HG03045 (cell line): ENCODE measurements around the gene LRRTM1.

Experiments
- ATAC-seq: cut with Tn5 transposase; IDR thresholded peaks from one replicate; pipeline ENCODE4 v1.9.1; 2021; ENCODE audit warnings: mild to moderate bottlenecking, moderate library complexity; ENCODE audit not compliant: unreplicated experiment

The LRRTM1 gene, protein sequence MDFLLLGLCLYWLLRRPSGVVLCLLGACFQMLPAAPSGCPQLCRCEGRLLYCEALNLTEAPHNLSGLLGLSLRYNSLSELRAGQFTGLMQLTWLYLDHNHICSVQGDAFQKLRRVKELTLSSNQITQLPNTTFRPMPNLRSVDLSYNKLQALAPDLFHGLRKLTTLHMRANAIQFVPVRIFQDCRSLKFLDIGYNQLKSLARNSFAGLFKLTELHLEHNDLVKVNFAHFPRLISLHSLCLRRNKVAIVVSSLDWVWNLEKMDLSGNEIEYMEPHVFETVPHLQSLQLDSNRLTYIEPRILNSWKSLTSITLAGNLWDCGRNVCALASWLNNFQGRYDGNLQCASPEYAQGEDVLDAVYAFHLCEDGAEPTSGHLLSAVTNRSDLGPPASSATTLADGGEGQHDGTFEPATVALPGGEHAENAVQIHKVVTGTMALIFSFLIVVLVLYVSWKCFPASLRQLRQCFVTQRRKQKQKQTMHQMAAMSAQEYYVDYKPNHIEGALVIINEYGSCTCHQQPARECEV

DNA sequence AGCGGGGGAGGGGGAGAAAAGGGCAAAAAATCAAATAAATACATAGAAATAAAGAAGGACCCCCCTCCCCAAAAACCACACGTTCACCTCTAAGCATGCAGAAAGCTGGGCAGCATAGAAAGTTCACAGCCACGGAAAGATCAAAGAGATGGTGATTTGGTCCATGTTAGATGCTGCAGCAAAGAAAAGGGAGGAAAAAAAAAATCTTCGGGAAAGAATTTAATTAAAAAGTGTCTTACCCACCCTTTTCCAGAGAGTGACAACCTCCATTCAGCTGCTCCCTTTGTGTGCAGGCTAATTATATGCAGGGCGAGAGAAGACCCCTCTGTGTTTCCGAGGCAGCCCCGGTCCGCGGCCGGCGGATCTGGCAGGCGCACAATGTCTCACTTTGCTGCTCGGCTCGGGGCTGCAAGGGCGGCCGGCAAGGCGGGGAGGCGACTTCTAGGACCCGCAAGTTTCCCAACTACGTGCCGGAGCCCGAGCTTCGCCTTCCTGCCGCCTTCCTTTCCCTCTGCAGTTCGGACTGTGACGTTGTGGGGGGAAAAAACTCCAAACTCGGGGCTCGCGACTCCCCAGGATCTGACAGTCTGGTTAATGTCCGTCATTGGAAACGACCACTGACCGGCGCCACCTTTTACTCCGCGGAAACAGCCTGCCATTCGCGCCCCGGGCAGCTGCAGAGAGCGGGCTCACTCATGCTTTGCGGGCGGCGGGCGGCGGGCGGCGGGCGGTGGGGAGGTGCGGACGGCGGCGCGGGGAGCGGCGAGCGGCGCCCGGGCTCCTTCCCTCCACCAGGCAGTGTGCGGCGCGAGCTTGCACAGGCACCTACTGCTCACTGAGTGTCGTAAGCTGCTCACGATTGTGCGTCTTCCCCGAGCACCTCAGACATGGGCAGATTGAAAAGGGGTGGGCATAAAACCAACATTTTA is at the start of gene LRRTM1:
TSS of gene LRRTM1 (minus strand) at position 844 of the 929 bp plus-strand sequence. CDS start 933 bp downstream, outside the sequence.
- no peak for ATAC-seq

DNA sequence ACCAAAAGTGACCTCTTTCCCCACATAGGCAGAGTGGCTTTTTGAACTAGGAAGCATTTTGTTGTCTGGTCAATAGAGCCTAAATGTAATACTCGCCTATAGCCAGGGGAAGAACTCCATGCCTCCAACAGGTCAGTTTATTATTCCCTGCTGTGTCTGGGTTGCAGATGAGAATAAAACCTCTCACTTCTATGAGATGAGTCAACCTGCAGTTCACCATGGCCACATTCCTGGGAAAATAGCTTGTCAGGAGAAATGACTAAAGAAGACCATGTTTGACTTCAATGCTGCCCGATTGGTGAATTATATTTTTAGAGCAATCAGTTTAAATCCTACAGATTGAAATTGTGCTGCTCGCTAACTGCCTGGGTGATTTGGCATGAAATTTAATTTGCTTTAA is 46.7 kb upstream of the LRRTM1 start:
- ATAC-seq: no peak

DNA sequence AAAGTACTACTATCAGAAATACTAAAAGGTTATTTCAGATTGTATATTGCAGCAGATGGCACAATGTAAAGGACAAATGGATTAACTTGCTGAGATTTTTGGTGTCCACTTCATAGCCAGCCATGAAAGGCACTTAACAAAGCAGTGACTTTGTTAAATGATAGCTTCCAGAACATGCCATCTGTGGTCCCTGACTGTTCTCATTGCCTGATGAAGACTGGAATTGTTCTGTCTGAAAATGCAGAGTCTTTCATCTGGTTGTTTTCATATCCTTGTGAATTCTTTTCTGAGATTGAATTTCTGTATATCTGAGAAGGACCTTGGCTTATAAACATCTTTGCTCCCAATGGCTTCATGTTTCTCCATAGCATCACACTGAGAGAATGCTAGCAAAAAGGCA is 44.4 kb upstream of the LRRTM1 start:
- no peak for ATAC-seq

DNA sequence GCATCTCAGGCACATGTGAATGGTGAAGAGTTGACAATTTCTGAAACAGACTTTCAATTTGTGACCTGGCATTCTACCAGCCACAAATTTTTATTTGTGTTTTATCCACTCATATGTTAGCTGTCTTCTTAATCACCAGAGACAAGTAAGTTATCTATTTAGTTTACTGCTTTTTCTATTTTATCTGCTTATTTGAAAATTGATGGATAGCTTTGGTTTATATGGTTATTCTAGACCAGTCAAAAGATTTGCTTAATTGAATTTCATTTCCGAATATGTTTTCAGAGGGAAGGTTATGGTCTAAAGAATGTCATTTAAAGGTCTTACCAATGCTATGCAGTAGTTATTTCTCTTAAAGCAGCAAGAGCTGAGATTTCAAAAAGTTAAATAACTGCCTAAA is 43.5 kb upstream of the LRRTM1 start:
- no peak for ATAC-seq

- no peak for ATAC-seq
Measured at GRCh38 chr2:80340022-80340421, 35.5 kb upstream of the LRRTM1 start.

DNA sequence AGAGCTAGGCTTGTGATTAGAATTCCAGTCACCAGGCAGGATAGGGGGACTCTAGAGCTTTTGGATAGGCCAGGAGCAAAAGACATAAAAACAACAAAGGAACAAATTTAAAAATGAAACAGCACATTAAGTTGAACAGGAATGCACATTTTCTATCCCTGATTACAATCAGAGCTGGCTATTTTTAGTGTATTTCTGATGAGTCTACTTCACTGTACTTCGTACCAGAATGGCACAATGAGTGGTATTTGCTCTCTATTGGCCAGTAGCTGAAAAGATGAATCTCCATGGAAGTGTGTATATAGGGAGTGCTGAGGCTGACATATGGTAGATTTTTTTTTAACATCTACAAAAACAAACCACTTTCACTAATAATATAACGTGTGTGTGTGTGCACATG is 34.2 kb upstream of the LRRTM1 start:
- ATAC-seq: no peak

- no peak for ATAC-seq
Measured at GRCh38 chr2:80335411-80335810, 30.9 kb upstream of the LRRTM1 start.

DNA sequence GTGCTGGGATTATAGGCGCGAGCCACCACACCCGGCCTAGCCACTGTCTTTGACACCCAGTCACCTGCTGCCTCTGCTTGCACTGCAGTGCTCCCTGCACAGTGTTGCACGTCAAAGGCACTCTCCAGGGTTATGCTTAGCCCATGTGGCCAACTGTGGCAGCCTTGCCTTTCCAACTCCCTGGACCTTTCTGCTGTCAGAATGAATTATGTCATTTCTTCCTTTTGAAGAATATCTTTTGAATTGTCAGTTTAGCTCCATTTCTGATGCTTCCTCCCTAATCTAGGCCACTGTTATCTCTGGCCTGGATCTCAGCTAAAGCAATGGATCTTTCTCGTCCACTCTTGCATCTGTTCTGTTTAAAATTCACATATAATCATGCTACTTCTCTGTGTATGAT is 29.3 kb upstream of the LRRTM1 start:
- no peak for ATAC-seq

DNA sequence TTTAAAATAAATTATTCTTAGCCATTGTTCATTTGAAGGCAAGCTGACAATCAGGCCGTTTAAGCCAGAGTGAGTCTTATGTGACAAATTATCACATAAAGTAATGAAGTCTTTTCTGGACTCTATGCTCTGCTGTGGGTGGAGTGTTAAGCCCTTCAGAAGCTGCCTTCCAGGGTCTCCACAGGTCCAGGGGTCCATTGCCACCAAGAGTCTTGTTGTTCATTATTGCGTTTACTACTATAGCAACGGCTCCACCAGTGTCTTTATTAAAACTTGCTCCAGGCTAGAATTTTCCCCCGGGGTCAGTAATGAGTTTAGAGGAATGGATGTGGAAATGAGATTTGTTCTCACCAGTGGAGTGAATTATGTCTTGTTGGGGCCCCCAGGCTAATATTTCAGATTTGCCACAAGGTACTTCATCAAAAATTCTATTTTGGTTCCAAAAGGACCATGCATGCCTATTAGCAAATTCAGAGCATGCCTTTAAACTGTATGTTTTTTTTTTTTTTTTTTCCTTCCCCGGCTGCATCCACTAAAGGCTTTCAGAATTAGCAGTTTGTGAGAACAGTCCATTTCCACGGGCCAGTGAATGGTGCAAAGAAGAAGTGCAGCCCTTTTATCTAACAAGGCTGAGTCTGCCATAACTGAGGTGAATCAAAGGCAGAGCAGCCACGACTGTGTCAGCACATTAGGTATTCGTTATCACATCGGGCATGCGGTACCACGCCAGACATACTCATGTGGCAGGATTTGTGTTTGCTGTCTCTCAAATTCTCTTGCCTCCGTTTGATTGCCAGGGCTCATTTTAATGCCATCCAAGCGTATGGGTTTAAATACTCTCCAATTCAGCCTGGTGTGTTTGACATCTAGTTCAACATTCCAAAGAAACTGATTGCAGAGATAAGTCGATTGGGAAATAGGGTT is 26.2 kb upstream of the LRRTM1 start:
- no peak for ATAC-seq

GRCh38 chr2:80329491-80329890 is 24.9 kb upstream of the LRRTM1 start:
- no peak for ATAC-seq

DNA sequence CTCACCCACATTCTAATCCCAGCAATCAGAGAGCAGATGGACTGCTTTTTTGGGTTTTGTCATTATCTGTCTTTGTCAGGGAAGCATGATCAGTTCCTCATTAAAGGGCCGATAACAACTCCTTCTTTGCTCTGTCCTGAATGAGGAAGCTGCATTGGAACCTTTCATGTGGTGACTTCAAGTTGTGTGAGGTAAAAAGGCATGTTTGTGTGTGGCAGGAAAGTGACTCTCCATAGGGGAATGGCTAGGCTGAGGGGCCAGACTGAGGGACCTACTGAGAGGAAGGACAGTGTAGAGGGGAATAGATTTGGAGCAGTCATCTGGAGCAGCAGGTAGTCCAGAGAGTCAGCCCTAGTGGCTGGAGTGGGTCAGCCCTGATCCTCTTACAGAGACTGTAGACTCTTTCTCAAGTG is 23.6 kb upstream of the LRRTM1 start:
- no peak for ATAC-seq

GRCh38 chr2:80326861-80327260 is 22.3 kb upstream of the LRRTM1 start:
- no peak for ATAC-seq

GRCh38 chr2:80326214-80326613 is 21.7 kb upstream of the LRRTM1 start:
- ATAC-seq: no peak

GRCh38 chr2:80324525-80324924 is 20.0 kb upstream of the LRRTM1 start:
- ATAC-seq: no peak

GRCh38 chr2:80323610-80324009 is 19.1 kb upstream of the LRRTM1 start:
- ATAC-seq: no peak

- no peak for ATAC-seq
Measured at GRCh38 chr2:80322958-80323357, 18.4 kb upstream of the LRRTM1 start.

GRCh38 chr2:80322311-80322920 is 17.9 kb upstream of the LRRTM1 start:
- no peak for ATAC-seq

DNA sequence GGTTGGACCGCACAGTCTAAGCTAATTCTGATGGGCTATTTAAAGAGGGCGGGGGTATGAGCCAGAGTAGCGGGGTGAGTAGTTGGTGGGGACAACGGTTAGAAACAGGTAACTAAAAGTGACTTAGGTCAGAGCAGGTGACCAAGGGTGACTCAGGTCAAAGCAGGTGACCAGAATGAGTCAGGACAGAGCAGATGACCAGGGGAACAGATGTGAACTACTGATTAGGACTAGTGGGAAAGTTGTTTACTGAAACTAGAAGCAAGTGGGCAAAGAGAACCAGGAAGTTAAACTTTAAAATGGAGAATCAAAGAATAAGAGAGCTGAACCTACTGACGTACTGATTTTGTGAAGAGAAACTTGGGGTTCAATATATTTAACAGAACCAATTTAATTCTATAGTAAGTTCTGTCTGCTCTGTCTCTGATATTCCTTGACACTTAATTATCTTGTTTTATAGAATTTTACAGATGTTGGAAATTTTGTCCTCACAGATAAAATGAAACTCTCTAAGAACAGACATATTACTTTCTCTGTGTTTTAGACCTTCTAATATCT is 7.8 kb upstream of the LRRTM1 start:
- no peak for ATAC-seq

GRCh38 chr2:80311304-80311703 is 6.8 kb upstream of the LRRTM1 start:
- ATAC-seq: no peak
